Endothelial cell of umbilical vein (primary cell): ENCODE measurements around the gene AQR. TPM values are rescaled to one million over a fixed set of nuclear protein-coding genes. Genes with fewer than 3 reads are reported as not detected.
"Not testable (repeated sequence)": the region's sequence is repeated elsewhere in the genome, so short reads cannot be mapped to it uniquely, and the experiment has no call there.

Source experiments
- BruUV-seq: library from RNA; stranded (reverse); fragments of 400-500 nt; replicated peaks from 2 replicates; lab custom pipeline; 2021; lab: Mats Ljungman, UMichigan
- CTCF ChIA-PET: fragments of 300-600, 350-600 bp; sonication (Branson Sonifier 250); formaldehyde crosslinking; loops from one replicate; lab custom pipeline; 2021; ENCODE audit warnings: antibody characterized with exemption, inconsistent platforms; lab: Charles Lee
- POLR2A ChIA-PET: fragments of 300-600, 350-600 bp; sonication (Branson Sonifier 250); formaldehyde crosslinking; loops from one replicate; lab custom pipeline; 2021; ENCODE audit warnings: antibody characterized with exemption, inconsistent platforms; lab: Charles Lee
- DNase-seq: peaks from one replicate; pipeline ENCODE4 v3.0.0-alpha.2; 2011; ENCODE audit warnings: low read depth, low spot score
- FAIRE-seq: peaks from 2 replicates; lab custom pipeline; 2011; peaks lifted over from hg19 to GRCh38; lab: Jason Lieb, UNC
- H2AFZ ChIP-seq: 2 replicates; pipeline ENCODE4 v1.6.0; 2012; ENCODE audit warnings: low read depth, low read length, control low read depth, inconsistent platforms
- H3K27ac ChIP-seq: 2 replicates; pipeline ENCODE4 v1.5.1; 2011; ENCODE audit warnings: low read depth, mild to moderate bottlenecking, control low read depth, low read length, moderate library complexity; ENCODE audit not compliant: insufficient read depth
- H3K27me3 ChIP-seq, 2 experiments: 2 replicates each; pipeline versions ENCODE4 v1.6.0 to v1.6.1; 2011; ENCODE audit warnings: low read length in 2 of 2, mixed read lengths in 1 of 2; ENCODE audit not compliant: control insufficient read depth in 2 of 2, insufficient read depth in 2 of 2
- H3K36me3 ChIP-seq, 2 experiments: 2 replicates in 1 of 2; 3 replicates in 1 of 2; pipeline ENCODE4 v1.5.1; 2011; ENCODE audit warnings: low read length in 2 of 2, mild to moderate bottlenecking in 1 of 2, moderate library complexity in 1 of 2; ENCODE audit not compliant: control insufficient read depth in 2 of 2, insufficient read depth in 2 of 2; ENCODE audit errors: extremely low read depth in 1 of 2
- H3K4me1 ChIP-seq: 3 replicates; pipeline ENCODE4 v1.5.1; 2011; ENCODE audit warnings: mild to moderate bottlenecking, low read length; ENCODE audit not compliant: control insufficient read depth, insufficient read depth; ENCODE audit errors: extremely low read depth
- H3K4me2 ChIP-seq: 2 replicates; pipeline ENCODE4 v1.6.1; 2011; ENCODE audit warnings: low read length, control low read depth, mixed read lengths; ENCODE audit not compliant: insufficient read depth
- H3K4me3 ChIP-seq, 3 experiments: fragments of 200-600 bp in 1 of 3; sonication (generic), shearing (Covaris generic) in 1 of 3; replicated peaks in 1 of 3; 2 replicates each; pipeline ENCODE4 v1.5.1; 2011 to 2016; ENCODE audit warnings: control low read depth in 3 of 3, low read length in 3 of 3, mild to moderate bottlenecking in 2 of 3, inconsistent platforms in 1 of 3, low read depth in 1 of 3, moderate library complexity in 1 of 3; ENCODE audit not compliant: insufficient read depth in 1 of 3
- H3K79me2 ChIP-seq: 2 replicates; pipeline ENCODE4 v1.6.0; 2012; ENCODE audit warnings: low read length, inconsistent platforms; ENCODE audit not compliant: control insufficient read depth, insufficient read depth
- H3K9ac ChIP-seq: replicated peaks from 2 replicates; pipeline ENCODE3; 2011; ENCODE audit warnings: low read length, control low read depth; ENCODE audit not compliant: insufficient read depth; ENCODE audit errors: extremely low read depth
- H3K9me1 ChIP-seq: replicated peaks from 3 replicates; pipeline ENCODE4 v1.6.0; 2011; ENCODE audit warnings: mild to moderate bottlenecking, low read length; ENCODE audit not compliant: control insufficient read depth, insufficient read depth; ENCODE audit errors: extremely low read depth
- H3K9me3 ChIP-seq: replicated peaks from 2 replicates; pipeline ENCODE4 v1.5.1; 2012; ENCODE audit warnings: low read length, inconsistent platforms; ENCODE audit not compliant: control insufficient read depth, insufficient read depth
- H4K20me1 ChIP-seq: replicated peaks from 2 replicates; pipeline ENCODE3; 2011; ENCODE audit warnings: mild to moderate bottlenecking, low read length; ENCODE audit not compliant: control insufficient read depth, insufficient read depth; ENCODE audit errors: extremely low read depth
- CTCF ChIP-seq, 2 donors: IDR thresholded peaks; 1 replicate in 1 of 2; 2 replicates in 1 of 2; pipeline ENCODE4 v1.5.1; 2011; ENCODE audit warnings: low read length in 2 of 2, mild to moderate bottlenecking in 2 of 2, moderate library complexity in 2 of 2, control low read depth in 1 of 2, inconsistent platforms in 1 of 2, low read depth in 1 of 2; ENCODE audit not compliant: insufficient read depth in 1 of 2; ENCODE audit errors: extremely low read depth in 1 of 2
- EZH2 ChIP-seq: IDR thresholded peaks from 2 replicates; pipeline ENCODE4 v1.6.1; 2012; ENCODE audit warnings: borderline replicate concordance, low read depth, mild to moderate bottlenecking, moderate library complexity, low read length, inconsistent platforms; ENCODE audit not compliant: severe bottlenecking
- FOS ChIP-seq: IDR thresholded peaks from 2 replicates; pipeline ENCODE4 v1.6.1; 2011; ENCODE audit warnings: mild to moderate bottlenecking, low read length, moderate library complexity, borderline replicate concordance; ENCODE audit not compliant: insufficient read depth
- GATA2 ChIP-seq: IDR thresholded peaks from 2 replicates; pipeline ENCODE4 v1.7.0; 2011; ENCODE audit warnings: low read depth, mild to moderate bottlenecking, moderate library complexity, mixed read lengths, low read length; ENCODE audit not compliant: insufficient read length, insufficient read depth
- JUN ChIP-seq: IDR thresholded peaks from 2 replicates; pipeline ENCODE4 v1.6.1; 2011; ENCODE audit warnings: borderline replicate concordance, low read depth; ENCODE audit not compliant: insufficient read length, insufficient read depth
- MAX ChIP-seq: IDR thresholded peaks from 2 replicates; pipeline ENCODE4 v1.6.1; 2011; ENCODE audit not compliant: insufficient read depth, insufficient read length
- MYC ChIP-seq: IDR thresholded peaks from one replicate; pipeline ENCODE4 v1.6.1; 2011; ENCODE audit warnings: mild to moderate bottlenecking, low read depth, low read length
- POLR2A ChIP-seq: IDR thresholded peaks from 2 replicates; pipeline ENCODE4 v1.6.1; 2012; ENCODE audit warnings: low read depth, mild to moderate bottlenecking, control low read depth, low read length
- POLR2AphosphoS5 ChIP-seq: IDR thresholded peaks from 2 replicates; pipeline ENCODE4 v1.6.1; 2012; ENCODE audit warnings: low read depth, mild to moderate bottlenecking, control low read depth, low read length, moderate library complexity; ENCODE audit not compliant: insufficient read depth
- dilution Hi-C: fragments of 300-500 bp; cut with MboI; formaldehyde crosslinking; loops from one replicate; pipeline ENCODE4 v1.15.0; 2019; ENCODE audit warnings: low sequenced_read_pairs; ENCODE audit not compliant: extremely low pct_ligation_motif_present
- intact Hi-C: fragments of 100-400 bp; cut with micrococcal nuclease; formaldehyde crosslinking; loops from one replicate; pipeline ENCODE4 v1.10.0; 2022
- polyA plus RNA-seq, 4 experiments: library from polyadenylated mRNA; depleted of rRNA in 3 of 4; stranded (reverse) in 3 of 4; unstranded in 1 of 4; fragments of >200 nt; gene quantifications; 2 replicates each; pipeline versions ENCODE4 v1.2.1 to v1.2.3, GENCODE V29; 2011 to 2012; ENCODE audit warnings: missing spikeins in 1 of 4
- total RNA-seq: library from RNA; stranded (reverse); gene quantifications from 2 replicates; pipeline ENCODE4 v1.2.3, GENCODE V29; 2021

Gene AQR
- total and polyA plus RNA-seq, 2 donors (not counting 3 experiments of a cell fraction or from before 2014, with no cell fraction given) = 18.7 to 37.5 TPM

GRCh38 chr15:34813446-34814190 lies 155.9 kb downstream of the AQR start:
- Histone ChIP-seq H3K79me2 (no peaks in the 10 kb centered on the region), H3K27me3 (peaks cover 0 to 3% of the 10 kb centered on the region in 2 experiments), H3K4me3 (no peak overlapping the region), H3K9me3 (no peaks in the 10 kb centered on the region), H3K9ac (no peak overlapping the region), H2AFZ (no peak overlapping the region), H3K4me2 (no peak overlapping the region), H3K27ac (no peak overlapping the region), H3K9me1 (no peaks in the 10 kb centered on the region), H3K36me3 (no peaks in the 10 kb centered on the region), H4K20me1 (no peaks in the 10 kb centered on the region), H3K4me1 (no peaks in the 10 kb centered on the region)
- intact Hi-C loops (loop anchor here (5.0 kb wide), 1 partner anchor 186 kb away; no protein-coding TSS in a partner anchor), dilution Hi-C loops (no loop called here)
- CTCF ChIA-PET = interaction anchor here (1.1 kb wide), 1 partner anchor 107 kb away, joined by 3 read pairs; no protein-coding TSS in a partner anchor
- no peak for FAIRE-seq
- TF ChIP-seq MAX = no peak
- TF ChIP-seq POLR2A = no peak
- TF ChIP-seq CTCF (IDR thresholded peaks at IDR 0.05; ENCODE audit: extremely low read depth in 1 of 2, insufficient read depth in 1 of 2, low read depth in 1 of 2, low read length in 2 of 2) = no peak
- TF ChIP-seq FOS = no peak
- TF ChIP-seq POLR2AphosphoS5 = no peak
- no peak for TF ChIP-seq JUN
- no peak for TF ChIP-seq MYC
- TF ChIP-seq EZH2 = no peak
- no peak for TF ChIP-seq GATA2
- DNase-seq = no peak
- POLR2A ChIA-PET = interaction anchor here (0.6 kb wide), 1 partner anchor 226 kb away, joined by 4 read pairs; no protein-coding TSS in a partner anchor
- no TSS peak for BruUV-seq

- dilution Hi-C loops, H3K9me1 ChIP-seq, H4K20me1 ChIP-seq, FAIRE-seq, H3K27me3 ChIP-seq, H3K9me3 ChIP-seq, H3K4me2 ChIP-seq, H3K4me3 ChIP-seq, H3K79me2 ChIP-seq, H3K9ac ChIP-seq, H3K27ac ChIP-seq, BruUV-seq, DNase-seq, H3K4me1 ChIP-seq, H3K36me3 ChIP-seq: not testable (repeated sequence)
- peak overlapping the region; percentile 75 for H2AFZ ChIP-seq
- intact Hi-C loops = loop anchor here (5.0 kb wide), 1 partner anchor 186 kb away; no protein-coding TSS in a partner anchor
- CTCF ChIA-PET = interaction anchor here (1.0 to 1.1 kb wide), 2 partner anchors 24 to 108 kb away, joined by 3 to 4 read pairs; no protein-coding TSS in a partner anchor
- POLR2A ChIA-PET = interaction anchor here (0.6 kb wide), 1 partner anchor 225 kb away, joined by 4 read pairs; no protein-coding TSS in a partner anchor
Measured at GRCh38 chr15:34812868-34813365, 156.6 kb downstream of the AQR start.
